HEK293 (cell line): Measurements from ENCODE around the gene SAMD11.

ENCODE experiments used
- EGR2 ChIP-seq: fragments of 450-650 bp; formaldehyde crosslinking; IDR thresholded peaks from 2 replicates; pipeline ENCODE4 v1.5.1; 2016; ENCODE audit warnings: low read depth, missing biosample characterization, missing genetic modification characterization
- GLIS1 ChIP-seq: fragments of 450-650 bp; formaldehyde crosslinking; IDR thresholded peaks from 2 replicates; pipeline ENCODE4 v1.5.1; 2016; ENCODE audit warnings: missing biosample characterization, missing genetic modification characterization
- KLF10 ChIP-seq: fragments of 450-650 bp; IDR thresholded peaks from 2 replicates; pipeline ENCODE4 v1.5.1; 2018; ENCODE audit warnings: missing biosample characterization, mild to moderate bottlenecking, missing genetic modification characterization
- KLF8 ChIP-seq: fragments of 450-650 bp; formaldehyde crosslinking; IDR thresholded peaks from 2 replicates; pipeline ENCODE4 v1.5.1; 2016; ENCODE audit warnings: missing biosample characterization, missing genetic modification characterization
- MZF1 ChIP-seq: fragments of 450-650 bp; formaldehyde crosslinking; IDR thresholded peaks from 2 replicates; pipeline ENCODE4 v1.5.1; 2017; ENCODE audit warnings: missing biosample characterization, missing genetic modification characterization, borderline replicate concordance
- PATZ1 ChIP-seq: fragments of 450-650 bp; formaldehyde crosslinking; IDR thresholded peaks from 2 replicates; pipeline ENCODE4 v1.5.1; 2016; ENCODE audit warnings: missing biosample characterization, missing genetic modification characterization
- PRDM10 ChIP-seq: fragments of 450-650 bp; formaldehyde crosslinking; IDR thresholded peaks from 2 replicates; pipeline ENCODE4 v1.5.1; 2016; ENCODE audit warnings: missing biosample characterization, missing genetic modification characterization
- PRDM4 ChIP-seq: fragments of 450-650 bp; formaldehyde crosslinking; IDR thresholded peaks from 2 replicates; pipeline ENCODE4 v1.5.1; 2017; ENCODE audit warnings: missing biosample characterization, missing genetic modification characterization
- WT1 ChIP-seq: fragments of 450-650 bp; formaldehyde crosslinking; IDR thresholded peaks from 2 replicates; pipeline ENCODE4 v1.5.1; 2016; ENCODE audit warnings: missing biosample characterization, missing genetic modification characterization
- ZEB2 ChIP-seq: fragments of 450-650 bp; formaldehyde crosslinking; IDR thresholded peaks from 2 replicates; pipeline ENCODE4 v1.5.1; 2016; ENCODE audit warnings: missing biosample characterization, missing genetic modification characterization
- ZNF140 ChIP-seq: fragments of 450-650 bp; formaldehyde crosslinking; IDR thresholded peaks from 2 replicates; pipeline ENCODE4 v1.5.1; 2016; ENCODE audit warnings: missing biosample characterization, missing genetic modification characterization
- ZNF146 ChIP-seq: fragments of 450-650 bp; formaldehyde crosslinking; IDR thresholded peaks from 2 replicates; pipeline ENCODE4 v1.5.1; 2016; ENCODE audit warnings: missing biosample characterization, missing genetic modification characterization
- ZNF175 ChIP-seq: fragments of 450-650 bp; formaldehyde crosslinking; IDR thresholded peaks from 2 replicates; pipeline ENCODE4 v1.5.1; 2016; ENCODE audit warnings: missing biosample characterization, missing genetic modification characterization
- ZNF184 ChIP-seq: fragments of 450-650 bp; IDR thresholded peaks from 2 replicates; pipeline ENCODE4 v1.5.1; 2018; ENCODE audit warnings: missing biosample characterization, mild to moderate bottlenecking, missing genetic modification characterization
- ZNF366 ChIP-seq: fragments of 450-650 bp; formaldehyde crosslinking; conservative IDR thresholded peaks from 2 replicates; pipeline ENCODE4 v1.5.1; 2016; ENCODE audit warnings: missing biosample characterization, missing genetic modification characterization
- ZNF488 ChIP-seq: fragments of 450-650 bp; formaldehyde crosslinking; IDR thresholded peaks from 2 replicates; pipeline ENCODE4 v1.5.1; 2016; ENCODE audit warnings: missing biosample characterization, missing genetic modification characterization
- ZNF561 ChIP-seq: fragments of 450-650 bp; IDR thresholded peaks from 2 replicates; pipeline ENCODE4 v1.5.1; 2018; ENCODE audit warnings: missing biosample characterization, missing genetic modification characterization, borderline replicate concordance
- ZNF621 ChIP-seq: fragments of 450-650 bp; formaldehyde crosslinking; IDR thresholded peaks from 2 replicates; pipeline ENCODE4 v1.5.1; 2017; ENCODE audit warnings: missing biosample characterization, missing genetic modification characterization
- ZNF629 ChIP-seq: fragments of 450-650 bp; formaldehyde crosslinking; IDR thresholded peaks from 2 replicates; pipeline ENCODE4 v1.5.1; 2017; ENCODE audit warnings: missing biosample characterization, missing genetic modification characterization
- ZNF639 ChIP-seq: fragments of 450-650 bp; formaldehyde crosslinking; IDR thresholded peaks from 2 replicates; pipeline ENCODE4 v1.5.1; 2016; ENCODE audit warnings: missing biosample characterization, missing genetic modification characterization
- ZSCAN4 ChIP-seq: fragments of 450-650 bp; formaldehyde crosslinking; IDR thresholded peaks from 2 replicates; pipeline ENCODE4 v1.5.1; 2017; ENCODE audit warnings: missing biosample characterization, missing genetic modification characterization

The SAMD11 gene

GRCh38 chr1:931380-932172 is 7.9 kb downstream of the SAMD11 start (continued):
- TF ChIP-seq PATZ1 (tag by site-specific recombination) (peak; percentile 33), KLF8 (0 out of 2 replicates have a peak, but pooled peaks have one; percentile 17), MZF1 (0 out of 2 replicates have a peak, but pooled peaks have one; percentile 42), ZNF488 (tag by site-specific recombination) (no peak), ZSCAN4 (tag by site-specific recombination) (no peak), KLF10 (tag by site-specific recombination) (peak; percentile 59; the same call in 1 of the 2 replicates), ZNF629 (peak; percentile 36; the same call in 1 of the 2 replicates), ZNF175 (no peak), ZNF561 (tag by site-specific recombination) (peak; percentile 86), WT1 (no peak; the same call in 1 of the 2 replicates), ZNF366 (peak; percentile 21; the same call in 1 of the 2 replicates), ZNF184 (tag by site-specific recombination) (no peak; the same call in 1 of the 2 replicates), ZNF621 (tag by site-specific recombination) (no peak), PRDM10 (tag by site-specific recombination) (no peak), ZEB2 (tag by site-specific recombination) (peak; percentile 55), ZNF140 (tag by site-specific recombination) (no peak), ZNF639 (0 out of 2 replicates have a peak, but pooled peaks have one; percentile 33), GLIS1 (peak; percentile 84), PRDM4 (no peak), EGR2 (tag by site-specific recombination) (peak; percentile 67), ZNF146 (tag by site-specific recombination) (no peak)
